GM21529 (cell line): ENCODE data around the gene TKT.

Source experiments
- ATAC-seq: cut with Tn5 transposase; IDR thresholded peaks from one replicate; pipeline ENCODE4 v1.9.1; 2021; ENCODE audit not compliant: unreplicated experiment

Gene TKT

GRCh38 chr3:53242155-53242554 lies 13.7 kb downstream of the TKT start:
- ATAC-seq = no peak

- no peak for ATAC-seq
Observed at GRCh38 chr3:53240989-53241972, 14.5 kb downstream of the TKT start.

GRCh38 chr3:53239800-53240199 lies 16.0 kb downstream of the TKT start:
- no peak for ATAC-seq

GRCh38 chr3:53238886-53239285 lies 16.9 kb downstream of the TKT start:
- no peak for ATAC-seq

GRCh38 chr3:53238051-53238850 lies 17.6 kb downstream of the TKT start:
- ATAC-seq = no peak

GRCh38 chr3:53236112-53236841 lies 19.5 kb downstream of the TKT start:
- no peak for ATAC-seq

- ATAC-seq = no peak
Observed at GRCh38 chr3:53235545-53235944, 20.3 kb downstream of the TKT start.

GRCh38 chr3:53234841-53235232 lies 21.0 kb downstream of the TKT start:
- no peak for ATAC-seq

- no peak for ATAC-seq
Observed at GRCh38 chr3:53234130-53234840, 21.5 kb downstream of the TKT start.

- ATAC-seq = no peak
Observed at GRCh38 chr3:53232641-53233377, 23.0 kb downstream of the TKT start.

- no peak for ATAC-seq
Observed at GRCh38 chr3:53231532-53232511, 24.0 kb downstream of the TKT start.

- no peak for ATAC-seq
Observed at GRCh38 chr3:53230789-53231188, 25.0 kb downstream of the TKT start.

GRCh38 chr3:53230041-53230621 lies 25.7 kb downstream of the TKT start:
- ATAC-seq = no peak

GRCh38 chr3:53229606-53230005 lies 26.2 kb downstream of the TKT start:
- ATAC-seq = no peak

GRCh38 chr3:53229171-53229570 lies 26.7 kb downstream of the TKT start:
- no peak for ATAC-seq

- ATAC-seq = no peak
Observed at GRCh38 chr3:53227993-53228885, 27.6 kb downstream of the TKT start.

GRCh38 chr3:53226841-53227407 lies 28.9 kb downstream of the TKT start:
- no peak for ATAC-seq
